SJSA1 (cell line): ENCODE results near the gene CELSR1. TPM values are rescaled to one million over a fixed set of nuclear protein-coding genes. Genes with fewer than 3 reads are reported as not detected.
A peak's percentile ranks its signal among the peaks of the same experiment; 100 is the strongest.

Experiments
- DNase-seq, 2 experiments: peaks; one replicate each; pipeline ENCODE4 v3.0.0-alpha.2; 2015 to 2020; ENCODE audit warnings: low spot score in 2 of 2, low read depth in 1 of 2
- H3K27ac ChIP-seq: fragments of 250-450 bp; sonication (Bioruptor Pico); 2 replicates; pipeline ENCODE4 v1.5.1; 2020; ENCODE audit warnings: mild to moderate bottlenecking, moderate library complexity
- H3K27me3 ChIP-seq: fragments of 250-450 bp; sonication (Bioruptor Pico); replicated peaks from 2 replicates; pipeline ENCODE4 v1.5.1; 2020; ENCODE audit warnings: mild to moderate bottlenecking, moderate library complexity
- H3K36me3 ChIP-seq: fragments of 250-450 bp; sonication (Bioruptor Pico); 2 replicates; pipeline ENCODE4 v1.5.1; 2020; ENCODE audit warnings: mild to moderate bottlenecking
- H3K4me1 ChIP-seq: fragments of 250-450 bp; sonication (Bioruptor Pico); replicated peaks from 2 replicates; pipeline ENCODE4 v1.6.1; 2021; ENCODE audit warnings: mild to moderate bottlenecking
- H3K4me3 ChIP-seq: fragments of 250-450 bp; sonication (Bioruptor Pico); 2 replicates; pipeline ENCODE4 v1.5.1; 2020; ENCODE audit warnings: mild to moderate bottlenecking
- H3K9me3 ChIP-seq: fragments of 250-450 bp; sonication (Bioruptor Pico); replicated peaks from 2 replicates; pipeline ENCODE4 v1.5.1; 2020; ENCODE audit warnings: mild to moderate bottlenecking
- total RNA-seq: library from RNA; depleted of rRNA; stranded (reverse); fragments of >200 nt; shearing (Covaris generic); gene quantifications from 2 replicates; pipeline ENCODE4 v1.2.3, GENCODE V29; 2014

The CELSR1 gene
- total RNA-seq, 1 experiment from 2014 or later = 1.1 TPM

GRCh38 chr22:46337870-46338269 is 199.6 kb downstream of the CELSR1 start:
- H3K27ac ChIP-seq = no peak overlapping the region
- no peaks in the 10 kb centered on the region for H3K9me3 ChIP-seq
- no peaks in the 10 kb centered on the region for H3K27me3 ChIP-seq
- DNase-seq = no peak
- no peak overlapping the region for H3K4me3 ChIP-seq
- H3K4me1 ChIP-seq = peaks cover 7% of the 10 kb centered on the region
- H3K36me3 ChIP-seq = peaks cover 77% of the 10 kb centered on the region

- Histone ChIP-seq H3K4me3 (peak overlapping the region; percentile 84), H3K36me3 (peaks cover 77% of the 10 kb centered on the region), H3K4me1 (peaks cover 7% of the 10 kb centered on the region), H3K9me3 (no peaks in the 10 kb centered on the region), H3K27ac (peak overlapping the region; percentile 52; the same call in 1 of the 2 replicates), H3K27me3 (no peaks in the 10 kb centered on the region)
- no peak for DNase-seq
Observed at GRCh38 chr22:46336119-46337078, 201.0 kb downstream of the CELSR1 start.

GRCh38 chr22:46335201-46336118 is 202.0 kb downstream of the CELSR1 start, which contains the start of gene TRMU:
Gene TRMU (plus strand): TSS chr22:46335714. CDS start chr22:46335765, 51 bp downstream.
- Histone ChIP-seq H3K27me3 (no peaks in the 10 kb centered on the region), H3K36me3 (peaks cover 81% of the 10 kb centered on the region), H3K4me1 (peaks cover 7% of the 10 kb centered on the region), H3K27ac (peak within 1 kb of the TSS; percentile 52), H3K9me3 (no peaks in the 10 kb centered on the region), H3K4me3 (peak within 1 kb of the TSS; percentile 84)
- peak; percentile 80 to 84 for DNase-seq

DNA sequence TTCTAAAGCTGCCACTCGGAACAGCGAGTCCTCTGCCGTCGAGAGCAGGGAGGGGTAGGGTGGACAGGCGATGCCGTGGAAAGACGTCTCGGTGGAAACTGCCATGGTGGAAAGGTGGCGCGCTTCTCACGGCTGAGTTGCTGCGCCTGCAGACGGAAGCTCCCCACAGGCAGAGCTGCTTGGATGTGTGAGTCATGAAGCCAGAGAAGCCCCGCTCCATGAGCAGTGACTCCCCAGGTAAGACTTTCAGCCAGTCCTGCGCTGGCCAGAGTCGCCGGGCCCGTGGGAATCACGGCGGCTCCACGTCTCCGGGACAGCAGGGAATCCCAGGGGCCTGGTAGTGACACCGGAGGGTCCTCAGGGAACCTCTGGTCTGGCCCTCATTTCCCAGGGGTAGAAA is 205.9 kb downstream of the CELSR1 start:
- H3K4me1 ChIP-seq = peaks cover 1% of the 10 kb centered on the region
- H3K9me3 ChIP-seq = no peaks in the 10 kb centered on the region
- H3K27me3 ChIP-seq = no peaks in the 10 kb centered on the region
- peaks cover 86% of the 10 kb centered on the region for H3K36me3 ChIP-seq
- H3K4me3 ChIP-seq = no peak overlapping the region
- DNase-seq = no peak
- H3K27ac ChIP-seq = no peak overlapping the region

- H3K9me3 ChIP-seq = no peaks in the 10 kb centered on the region
- no peak for DNase-seq
- H3K4me3 ChIP-seq = no peak overlapping the region
- H3K36me3 ChIP-seq = peaks cover 91% of the 10 kb centered on the region
- no peaks in the 10 kb centered on the region for H3K4me1 ChIP-seq
- H3K27me3 ChIP-seq = no peaks in the 10 kb centered on the region
- no peak overlapping the region for H3K27ac ChIP-seq
Observed at GRCh38 chr22:46330426-46330825, 207.0 kb downstream of the CELSR1 start.

DNA sequence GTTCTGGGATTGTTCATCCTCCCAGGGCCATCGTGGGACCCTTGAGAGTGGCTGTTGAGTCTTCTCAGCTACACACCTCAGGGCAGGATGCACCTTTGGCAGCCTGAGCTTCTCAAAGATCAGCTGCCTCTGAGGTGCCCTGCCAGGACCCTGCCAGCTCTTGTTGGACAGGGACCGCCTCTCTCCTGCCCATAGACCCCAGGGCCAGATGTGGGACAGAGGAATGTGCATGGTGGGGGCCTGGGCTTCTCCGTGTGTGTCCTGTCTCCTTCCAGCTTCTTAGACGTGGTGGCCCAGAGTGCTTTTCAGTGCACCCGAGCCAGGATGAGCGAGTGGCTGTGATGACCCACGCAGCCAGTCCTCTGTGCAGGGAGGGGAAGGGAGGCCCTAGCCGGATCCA is 207.8 kb downstream of the CELSR1 start:
- H3K27me3 ChIP-seq = no peaks in the 10 kb centered on the region
- no peak overlapping the region for H3K4me3 ChIP-seq
- no peak for DNase-seq
- no peak overlapping the region for H3K27ac ChIP-seq
- H3K9me3 ChIP-seq = no peaks in the 10 kb centered on the region
- H3K36me3 ChIP-seq = peaks cover 97% of the 10 kb centered on the region
- H3K4me1 ChIP-seq = no peaks in the 10 kb centered on the region

GRCh38 chr22:46328797-46329196 is 208.6 kb downstream of the CELSR1 start:
- no peaks in the 10 kb centered on the region for H3K9me3 ChIP-seq
- H3K36me3 ChIP-seq = peaks cover 100% of the 10 kb centered on the region
- no peak overlapping the region for H3K4me3 ChIP-seq
- DNase-seq = no peak
- no peaks in the 10 kb centered on the region for H3K4me1 ChIP-seq
- H3K27me3 ChIP-seq = no peaks in the 10 kb centered on the region
- H3K27ac ChIP-seq = no peak overlapping the region

DNA sequence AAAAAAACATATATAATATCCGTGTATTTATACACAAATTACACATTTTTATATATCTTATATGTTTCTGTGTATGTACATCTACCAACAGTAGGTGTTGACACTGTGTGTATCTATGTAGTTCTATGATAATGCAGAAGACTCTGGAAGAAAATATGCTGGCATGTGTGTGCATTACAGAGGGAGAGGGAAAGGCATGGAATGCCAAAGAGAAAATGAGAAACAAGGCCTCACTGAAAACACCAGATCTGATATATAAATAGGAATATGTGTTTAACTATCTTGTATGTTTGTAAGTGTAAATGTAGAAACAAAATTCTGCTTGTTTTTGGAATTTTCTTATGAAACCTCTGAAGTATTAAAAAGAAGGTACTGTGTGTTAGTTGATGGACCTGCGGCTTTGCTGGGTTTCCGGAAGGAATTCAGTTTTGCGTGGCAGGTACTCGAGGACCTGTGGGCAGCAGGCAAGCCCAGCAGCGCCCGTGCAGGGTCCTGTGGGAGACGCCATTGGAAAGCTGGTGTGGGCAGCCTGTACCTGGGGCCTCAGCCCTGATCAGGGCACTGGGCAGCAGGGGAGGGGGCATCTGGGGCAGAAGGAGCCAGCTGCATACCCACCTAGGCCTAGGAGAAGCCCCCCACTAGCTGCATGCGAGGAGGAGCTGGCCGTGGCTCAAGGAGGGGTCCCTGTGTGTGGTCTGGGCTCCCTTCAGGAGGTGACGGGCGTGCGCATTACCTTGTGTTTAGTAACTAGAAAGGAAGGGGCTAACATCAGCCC is 209.5 kb downstream of the CELSR1 start:
- Histone ChIP-seq H3K27me3 (no peaks in the 10 kb centered on the region), H3K9me3 (no peaks in the 10 kb centered on the region), H3K4me3 (no peak overlapping the region), H3K27ac (no peak overlapping the region), H3K4me1 (no peaks in the 10 kb centered on the region), H3K36me3 (peaks cover 100% of the 10 kb centered on the region)
- no peak for DNase-seq

GRCh38 chr22:46326066-46326680 is 211.2 kb downstream of the CELSR1 start:
- peaks cover 97% of the 10 kb centered on the region for H3K36me3 ChIP-seq
- DNase-seq = no peak

DNA sequence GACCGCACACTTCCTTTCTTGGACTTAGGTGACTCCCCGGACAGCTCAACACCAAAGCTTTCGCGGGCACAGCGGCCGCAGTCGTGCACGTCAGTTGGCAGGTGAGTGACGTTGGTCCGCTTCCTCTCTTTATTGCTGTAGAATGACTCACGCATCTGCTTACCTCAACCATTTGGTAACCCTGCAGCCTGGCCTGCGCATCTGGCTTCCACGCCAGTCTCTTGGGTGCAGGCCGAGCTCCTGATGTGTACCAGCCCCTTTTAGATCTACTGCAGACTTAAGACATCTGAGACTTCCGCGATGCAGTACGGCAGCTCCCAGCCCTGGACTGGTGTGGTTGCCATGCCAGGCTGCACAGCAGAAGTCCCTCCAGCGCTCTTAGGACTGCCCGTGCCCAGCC is 214.3 kb downstream of the CELSR1 start:
- H3K27me3 ChIP-seq = no peaks in the 10 kb centered on the region
- H3K36me3 ChIP-seq = peaks cover 97% of the 10 kb centered on the region
- H3K9me3 ChIP-seq = no peaks in the 10 kb centered on the region
- no peak overlapping the region for H3K27ac ChIP-seq
- no peak for DNase-seq
- H3K4me3 ChIP-seq = no peak overlapping the region
- no peaks in the 10 kb centered on the region for H3K4me1 ChIP-seq

More at GRCh38 chr22:46326066-46326680, 211.2 kb downstream of the CELSR1 start:
- Histone ChIP-seq H3K4me1 (no peaks in the 10 kb centered on the region), H3K27me3 (no peaks in the 10 kb centered on the region), H3K27ac (no peak overlapping the region), H3K4me3 (no peak overlapping the region), H3K9me3 (no peaks in the 10 kb centered on the region)

GRCh38 chr22:46322711-46323110 is 214.7 kb downstream of the CELSR1 start:
- H3K9me3 ChIP-seq = no peaks in the 10 kb centered on the region
- H3K4me3 ChIP-seq = no peak overlapping the region
- H3K27ac ChIP-seq = no peak overlapping the region
- DNase-seq = no peak
- H3K27me3 ChIP-seq = no peaks in the 10 kb centered on the region
- peaks cover 97% of the 10 kb centered on the region for H3K36me3 ChIP-seq
- H3K4me1 ChIP-seq = no peaks in the 10 kb centered on the region

DNA sequence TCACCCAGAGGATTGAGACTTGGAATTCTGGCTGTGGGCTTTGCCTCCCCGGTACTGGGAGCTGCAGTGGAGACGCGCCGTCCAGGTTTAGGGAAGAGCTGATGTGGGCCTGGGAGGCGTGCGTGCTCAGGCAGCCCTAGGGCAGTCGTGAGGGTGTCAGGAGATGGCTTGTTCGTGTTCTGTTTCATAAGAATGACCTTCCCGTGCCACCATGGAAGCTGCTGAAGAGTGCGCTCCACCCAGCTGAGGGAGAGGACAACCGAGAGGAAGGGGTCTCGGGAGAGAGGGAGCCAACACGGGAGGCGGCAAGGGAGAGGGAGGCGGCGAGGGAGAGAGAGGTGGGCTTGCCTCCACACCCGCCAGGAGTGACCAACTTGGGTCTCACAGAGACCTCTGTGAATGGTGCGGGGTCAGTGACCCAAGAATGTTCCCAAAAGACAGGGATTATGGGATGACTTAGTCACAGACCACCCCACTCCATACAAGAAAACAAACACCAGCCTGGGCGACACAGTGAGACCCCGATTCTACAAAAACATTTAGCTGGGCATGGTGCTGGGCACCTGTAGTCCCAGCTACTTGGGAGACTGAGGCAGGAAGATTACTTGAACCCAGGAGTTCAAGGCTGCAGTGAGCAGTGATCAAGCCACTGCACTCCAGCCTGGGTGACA is 216.6 kb downstream of the CELSR1 start:
- no peaks in the 10 kb centered on the region for H3K27me3 ChIP-seq
- peaks cover 97% of the 10 kb centered on the region for H3K36me3 ChIP-seq
- DNase-seq = no peak
- no peaks in the 10 kb centered on the region for H3K4me1 ChIP-seq
- no peak overlapping the region for H3K27ac ChIP-seq
- no peaks in the 10 kb centered on the region for H3K9me3 ChIP-seq
- no peak overlapping the region for H3K4me3 ChIP-seq
